NCI-H774 (cell line): ENCODE measurements around the gene DQX1.
A peak's percentile ranks its signal among the peaks of the same experiment; 100 is the strongest.

Source experiments
- DNase-seq: peaks from one replicate; lab custom pipeline; 2025; lab: John Stamatoyannopoulos, UW

Gene DQX1

DNA sequence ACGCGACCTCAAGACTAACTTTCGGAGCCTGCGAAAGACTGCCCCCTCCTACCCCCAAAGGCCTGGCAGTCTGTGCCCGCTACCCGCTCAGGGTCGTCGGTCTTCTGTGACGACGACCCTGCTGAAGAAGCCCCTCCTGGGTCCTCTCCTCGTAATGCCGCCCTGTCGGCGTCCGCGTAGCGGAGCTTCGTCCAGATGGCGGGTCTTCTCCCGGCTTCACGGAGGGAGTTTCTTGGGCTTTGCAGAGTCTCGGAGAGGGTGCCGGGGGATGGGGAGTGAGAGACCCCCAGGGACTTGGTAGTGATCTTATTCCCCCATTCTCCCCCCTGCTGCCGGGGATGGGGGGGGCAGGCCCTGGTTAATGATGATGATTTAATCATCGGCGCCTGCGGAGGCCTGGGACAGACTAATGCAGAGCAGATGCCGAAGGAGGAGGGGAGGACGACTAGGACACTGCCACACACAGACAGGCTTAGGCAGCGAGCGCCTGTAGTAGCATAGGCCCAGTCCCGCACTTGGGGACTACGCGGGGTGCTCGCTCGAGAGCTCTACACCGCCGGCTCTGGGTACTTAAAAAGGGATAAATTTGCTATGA, 18.0 kb downstream of the DQX1 start:
- peak; percentile 28 for DNase-seq

DNA sequence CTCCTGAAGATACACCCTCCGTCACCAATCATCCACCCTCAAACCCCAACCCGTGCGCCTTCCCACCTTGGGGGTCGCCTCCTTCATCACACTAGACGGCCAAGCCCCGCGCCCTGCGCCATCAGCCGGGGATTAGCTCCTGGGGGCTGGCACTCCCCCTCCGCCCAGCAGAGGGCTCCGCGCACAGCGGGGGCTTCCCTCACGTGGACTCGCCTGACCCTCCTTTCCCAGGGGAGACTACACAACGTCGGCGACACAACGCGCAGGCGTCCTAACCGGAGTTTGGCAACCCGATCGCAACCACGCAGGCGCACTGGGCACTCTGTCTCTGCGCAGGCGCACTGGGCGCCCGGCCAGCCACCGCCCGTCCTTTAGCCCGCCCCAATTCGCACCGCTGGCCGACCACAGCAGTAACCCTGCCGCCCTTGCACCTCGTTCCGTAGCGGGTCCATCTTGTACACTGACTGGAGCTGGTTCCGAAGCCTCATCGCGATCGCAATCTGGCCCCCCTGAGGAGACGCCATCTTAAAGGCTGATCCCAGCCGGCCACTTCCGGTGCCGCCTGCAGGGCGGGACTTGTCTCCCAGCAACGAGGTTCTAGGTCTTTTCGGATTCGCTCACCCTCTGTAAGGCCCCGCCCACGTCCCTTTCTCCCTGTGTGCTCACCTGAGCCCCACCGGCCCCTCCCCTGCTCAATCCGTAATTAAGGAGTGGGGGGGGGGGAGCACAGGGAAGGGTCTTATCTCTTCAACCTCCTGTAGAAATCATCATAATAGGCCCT, 18.7 kb downstream of the DQX1 start, which contains the start of gene PCGF1:
PCGF1 (minus strand) TSS at position 551 of the 781 bp plus-strand sequence; CDS start at position 524, 27 bp downstream.
- peak; percentile 94 for DNase-seq

DNA sequence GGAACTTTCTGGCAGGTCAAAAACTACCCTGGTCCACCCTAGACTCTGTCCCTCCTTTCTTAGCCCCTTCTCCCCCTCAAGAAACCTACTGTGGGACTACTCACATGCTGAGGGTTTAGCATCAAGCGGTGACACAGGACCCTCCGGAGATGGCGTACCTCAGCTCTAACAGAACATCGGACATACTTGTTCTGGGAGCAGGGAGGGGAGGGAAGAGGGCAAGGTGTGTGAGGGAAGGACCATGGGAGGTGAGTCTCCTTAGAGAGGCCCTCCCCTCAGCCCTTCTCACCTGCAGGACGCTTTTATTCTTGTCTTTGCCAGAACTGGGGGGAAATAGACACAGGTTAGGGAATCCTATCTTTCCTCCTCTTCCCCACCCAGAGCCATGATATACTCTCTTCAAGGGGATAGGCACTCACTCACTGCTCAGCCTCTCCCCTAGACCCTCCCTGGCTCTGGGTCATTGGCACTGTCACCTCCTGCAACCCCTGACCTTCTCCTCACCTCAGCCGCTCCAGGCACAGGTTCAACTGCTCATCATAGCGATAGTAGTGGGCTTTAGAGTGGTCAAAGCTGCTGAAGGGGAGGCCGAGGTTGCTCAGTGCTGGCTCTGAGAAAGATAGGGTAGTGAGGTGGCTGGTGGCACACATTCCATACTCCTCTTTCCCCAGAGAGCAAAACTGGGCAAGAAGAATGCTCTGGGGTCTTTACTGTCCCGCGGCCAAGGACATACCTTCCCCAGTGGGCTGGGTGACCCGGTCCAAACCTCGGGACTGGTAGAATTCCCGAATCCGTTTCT, 20.4 kb downstream of the DQX1 start:
- DNase-seq, result no peak

DNA sequence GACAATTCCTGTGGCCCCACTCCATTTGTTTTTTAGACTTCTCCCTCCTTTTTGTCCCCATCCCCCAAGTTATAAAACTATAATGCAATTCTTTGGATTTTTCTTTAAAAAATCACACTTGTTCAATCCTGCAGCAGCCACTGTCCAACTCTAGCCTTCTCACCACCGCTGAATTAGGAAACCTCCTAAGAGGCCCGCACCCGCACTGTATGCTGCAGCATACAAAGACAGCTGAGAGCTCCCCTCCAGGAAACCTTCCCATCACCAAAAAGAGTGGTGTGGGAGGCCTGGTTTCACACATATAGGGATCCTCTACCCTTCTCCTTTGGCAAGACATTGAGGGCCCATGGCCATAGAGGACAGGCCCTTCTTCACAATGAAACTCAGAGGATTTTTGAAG, 21.4 kb downstream of the DQX1 start:
- no peak for DNase-seq

DNA sequence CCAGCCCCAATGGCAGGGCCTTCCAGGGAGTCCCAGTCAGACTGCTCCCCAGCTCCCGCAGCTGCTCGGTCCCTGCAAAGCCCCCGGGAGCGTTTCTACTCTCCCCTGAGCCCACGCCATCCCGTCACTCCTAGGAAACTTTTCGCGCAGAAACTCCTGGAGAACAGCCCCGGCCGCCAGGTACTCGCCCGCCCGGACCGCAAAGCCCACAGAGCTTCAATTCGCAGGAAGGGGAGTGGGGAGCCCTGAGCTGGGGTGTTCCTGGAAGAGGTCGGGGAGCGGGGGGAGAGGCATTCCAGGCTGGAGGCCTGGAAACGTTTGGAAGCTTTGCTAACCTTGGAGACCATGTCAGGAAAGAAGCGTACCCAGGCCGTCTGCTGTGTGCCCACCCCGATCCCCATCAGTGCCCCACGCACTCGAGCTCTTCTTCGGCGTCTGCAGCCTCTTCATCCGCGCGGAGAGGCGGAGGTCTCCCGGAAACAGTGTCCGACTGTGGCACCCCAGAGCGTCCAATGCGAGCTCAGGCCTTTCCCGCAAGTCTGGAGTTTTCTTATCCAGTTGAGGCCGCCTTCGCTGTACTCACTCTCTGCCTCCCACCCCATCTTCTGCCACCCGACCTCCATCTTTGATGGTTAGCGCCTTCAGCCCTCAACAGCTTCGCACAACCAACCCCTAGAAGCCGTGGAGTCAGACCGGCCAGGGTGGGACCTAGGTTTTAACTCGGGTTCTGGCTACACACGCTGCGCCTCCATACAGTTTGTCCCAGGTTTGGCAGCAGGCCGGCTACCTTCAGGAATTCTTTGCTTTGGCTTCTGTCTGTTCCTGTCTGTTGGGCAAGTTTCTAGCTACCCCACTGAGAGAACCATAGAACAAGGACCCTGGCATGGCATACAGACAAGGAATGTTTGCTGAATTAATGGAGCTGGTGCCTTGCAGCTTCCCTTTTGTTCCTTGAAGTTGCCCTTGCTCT, 22.2 kb downstream of the DQX1 start:
- no peak for DNase-seq

DNA sequence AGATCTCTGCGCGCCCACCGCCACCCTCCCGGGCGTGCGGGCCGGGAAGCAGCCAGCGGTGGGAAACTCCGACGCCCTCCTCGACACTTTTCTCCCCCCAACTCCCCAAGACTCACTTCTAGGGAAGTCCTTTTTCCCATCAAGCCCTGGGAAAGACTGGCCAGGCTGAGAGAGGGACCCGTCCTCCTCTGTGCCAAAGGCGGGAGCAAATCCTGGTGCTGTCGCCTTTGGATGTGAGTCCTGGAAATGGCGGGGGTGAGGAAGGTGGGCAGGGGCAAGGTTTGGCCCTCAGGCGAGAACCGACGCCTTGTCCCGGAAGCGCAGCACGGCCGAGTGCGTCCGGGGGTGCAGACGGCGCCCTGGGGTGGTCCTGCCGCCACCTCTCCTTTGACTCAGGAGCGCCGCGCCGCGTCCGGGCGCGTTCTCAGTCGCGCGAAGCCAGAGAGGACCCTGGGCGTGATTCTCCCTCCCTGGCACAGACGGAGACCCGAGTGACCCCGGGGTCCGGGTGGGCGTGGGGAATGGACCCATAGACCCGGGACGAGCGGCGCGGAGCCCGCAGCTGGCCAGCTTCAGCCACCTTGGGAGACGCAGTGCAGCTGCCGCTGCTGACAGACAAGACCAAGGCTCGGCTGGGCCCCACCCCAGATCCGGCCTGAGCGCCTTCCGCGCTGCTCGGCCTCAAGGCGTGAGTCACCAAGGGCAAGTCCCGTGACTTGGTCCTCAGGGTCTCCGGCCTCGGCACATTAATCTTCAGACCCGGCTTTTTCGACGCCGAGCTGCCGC, 23.1 kb downstream of the DQX1 start:
- DNase-seq, result no peak

DNA sequence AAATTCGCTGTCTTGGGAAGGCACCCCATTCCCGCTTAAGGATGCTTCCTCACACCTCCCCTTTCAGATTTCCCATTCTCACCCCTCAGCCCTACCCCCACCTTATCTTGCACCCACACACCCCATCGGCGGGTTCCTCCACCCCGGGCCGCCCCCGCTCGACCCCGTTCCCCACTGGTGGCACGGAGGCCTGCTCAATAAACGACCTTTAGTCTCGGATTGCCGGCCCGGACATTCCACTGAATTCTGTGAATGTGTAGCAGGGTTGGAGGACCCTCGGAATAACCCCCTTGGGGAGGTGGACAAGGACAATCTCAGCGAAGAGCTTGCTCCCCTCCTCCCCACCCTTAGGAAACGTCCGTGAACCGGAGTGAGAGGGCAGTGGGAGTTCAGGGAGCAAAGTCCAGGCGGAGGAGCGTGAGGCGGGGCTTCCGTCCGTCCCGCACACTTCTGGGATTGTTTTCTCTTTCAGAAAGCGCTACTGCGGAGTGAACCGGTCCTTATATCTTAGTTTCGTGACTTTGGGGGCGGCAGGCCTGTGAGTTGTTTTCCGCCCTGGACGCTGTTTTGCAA, 23.8 kb downstream of the DQX1 start:
- DNase-seq, result no peak

DNA sequence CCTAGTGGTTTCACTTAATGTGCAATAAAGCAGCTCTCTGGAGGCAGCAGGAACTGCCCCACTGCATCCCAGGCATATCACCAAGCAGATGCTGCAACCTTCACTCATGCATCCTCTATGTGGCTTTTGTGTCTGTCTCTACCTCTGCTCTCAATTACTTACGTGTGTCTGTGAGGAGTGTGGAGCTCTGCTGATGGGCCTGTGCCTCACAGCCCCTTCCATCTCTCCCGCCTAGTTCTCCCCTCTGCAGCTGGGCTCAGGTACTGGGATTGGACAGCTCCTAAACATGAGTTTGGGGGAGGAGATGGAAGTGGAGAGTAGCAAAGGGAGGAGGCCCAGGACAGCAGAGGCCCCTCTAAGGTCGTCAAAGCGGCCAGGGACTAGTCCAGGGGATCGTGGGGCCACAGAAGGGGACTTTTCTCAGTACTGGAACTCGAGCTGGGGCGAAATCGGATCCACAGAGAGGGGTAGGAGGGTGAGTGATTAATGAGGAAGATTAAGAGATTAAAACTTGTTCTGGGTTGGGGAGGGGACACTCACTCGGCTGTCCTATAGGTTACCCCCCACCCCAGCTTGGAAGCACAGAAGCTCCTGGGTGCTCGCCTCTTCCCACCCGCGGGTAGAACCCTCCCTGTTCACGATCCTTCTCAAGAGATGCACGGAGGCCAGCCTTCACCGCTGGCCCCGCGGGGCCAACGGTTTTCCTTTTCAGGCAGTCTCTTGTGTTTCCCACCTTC, 24.5 kb downstream of the DQX1 start:
- DNase-seq, result no peak

DNA sequence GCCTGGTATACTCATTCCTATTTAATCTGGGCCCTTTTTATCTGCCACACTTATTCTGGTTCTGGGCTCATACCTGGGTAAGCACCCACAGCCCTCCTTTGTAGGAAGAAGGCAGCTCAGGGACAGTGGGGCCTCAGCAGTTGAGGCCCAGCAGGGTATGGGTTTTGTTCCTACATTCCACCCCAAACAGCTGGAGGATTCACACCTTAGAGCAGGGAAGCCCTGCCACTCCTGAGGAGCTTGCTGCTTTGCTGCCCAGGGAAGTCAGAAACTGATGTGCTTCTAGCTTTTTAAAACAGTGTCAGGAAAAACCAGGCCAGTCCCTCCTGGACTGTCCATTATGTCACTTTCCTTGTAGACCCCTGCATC, 25.5 kb downstream of the DQX1 start:
- DNase-seq, result no peak

DNA sequence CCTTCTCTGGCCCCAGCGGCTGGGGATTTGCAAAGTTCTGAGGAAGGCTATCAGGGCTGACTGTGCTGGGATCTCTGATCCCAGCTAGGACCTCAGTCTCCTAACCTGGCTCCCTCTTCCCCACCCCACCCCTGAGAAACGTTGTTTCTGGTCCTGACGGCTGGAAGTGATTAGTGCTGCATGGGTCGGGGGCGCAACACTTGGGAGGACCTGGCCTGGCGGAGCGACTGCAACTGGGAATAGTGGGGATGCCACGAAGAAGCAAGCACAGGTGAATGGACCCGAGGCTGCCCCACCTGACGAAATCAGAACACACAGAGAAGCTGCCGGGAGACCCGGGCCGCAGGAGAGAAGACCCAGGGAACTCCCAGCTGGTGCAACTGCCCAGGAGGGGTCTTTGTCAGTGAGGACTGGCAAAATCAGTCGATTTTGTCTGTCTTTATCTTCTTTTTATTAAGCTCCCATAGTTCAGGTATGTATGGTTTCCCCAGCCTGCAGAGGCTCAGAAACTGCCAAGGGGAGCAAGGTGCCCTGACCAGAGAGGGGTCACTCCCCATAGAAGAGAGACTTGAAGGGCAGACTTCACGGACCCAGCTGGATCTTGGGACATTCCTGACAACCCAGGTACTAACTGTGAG, 26.0 kb downstream of the DQX1 start:
- no peak for DNase-seq

DNA sequence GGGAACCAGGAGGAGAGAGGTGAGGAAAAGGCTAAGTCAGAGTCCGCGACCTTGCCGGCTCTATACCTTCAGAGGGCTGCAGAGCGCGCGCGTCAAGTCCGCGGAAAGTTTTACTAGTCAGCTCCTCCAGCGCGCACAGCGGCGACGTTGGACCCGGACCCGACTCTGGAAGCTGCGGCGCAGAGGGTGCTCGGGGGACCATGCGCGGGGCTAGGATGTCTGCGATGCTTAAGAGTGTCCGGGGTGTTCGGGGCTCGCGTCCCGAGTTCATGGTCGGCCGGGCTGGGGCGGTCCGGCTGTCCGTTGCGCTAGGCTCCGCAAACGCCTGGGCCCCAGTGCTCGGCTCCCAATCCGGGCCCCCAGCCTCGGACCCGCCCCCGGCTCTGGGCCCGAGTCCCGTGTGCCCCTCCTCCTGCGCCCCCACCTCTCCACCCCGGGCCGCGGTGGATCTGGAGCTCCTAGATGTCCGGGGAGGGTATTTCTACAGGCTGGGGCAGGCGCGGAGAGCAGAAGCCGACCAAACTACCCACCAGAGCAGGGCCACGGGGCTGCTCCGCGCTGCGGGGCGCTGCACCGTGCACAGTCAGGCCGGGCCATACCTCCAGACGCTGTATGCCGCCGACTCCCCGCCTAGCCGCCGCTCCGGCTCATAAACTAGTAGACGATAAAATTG, 26.6 kb downstream of the DQX1 start, which contains the start of gene LBX2:
LBX2 (minus strand) TSS at position 337 of the 673 bp plus-strand sequence; CDS start at position 271, 66 bp downstream.
- DNase-seq, result no peak

DNA sequence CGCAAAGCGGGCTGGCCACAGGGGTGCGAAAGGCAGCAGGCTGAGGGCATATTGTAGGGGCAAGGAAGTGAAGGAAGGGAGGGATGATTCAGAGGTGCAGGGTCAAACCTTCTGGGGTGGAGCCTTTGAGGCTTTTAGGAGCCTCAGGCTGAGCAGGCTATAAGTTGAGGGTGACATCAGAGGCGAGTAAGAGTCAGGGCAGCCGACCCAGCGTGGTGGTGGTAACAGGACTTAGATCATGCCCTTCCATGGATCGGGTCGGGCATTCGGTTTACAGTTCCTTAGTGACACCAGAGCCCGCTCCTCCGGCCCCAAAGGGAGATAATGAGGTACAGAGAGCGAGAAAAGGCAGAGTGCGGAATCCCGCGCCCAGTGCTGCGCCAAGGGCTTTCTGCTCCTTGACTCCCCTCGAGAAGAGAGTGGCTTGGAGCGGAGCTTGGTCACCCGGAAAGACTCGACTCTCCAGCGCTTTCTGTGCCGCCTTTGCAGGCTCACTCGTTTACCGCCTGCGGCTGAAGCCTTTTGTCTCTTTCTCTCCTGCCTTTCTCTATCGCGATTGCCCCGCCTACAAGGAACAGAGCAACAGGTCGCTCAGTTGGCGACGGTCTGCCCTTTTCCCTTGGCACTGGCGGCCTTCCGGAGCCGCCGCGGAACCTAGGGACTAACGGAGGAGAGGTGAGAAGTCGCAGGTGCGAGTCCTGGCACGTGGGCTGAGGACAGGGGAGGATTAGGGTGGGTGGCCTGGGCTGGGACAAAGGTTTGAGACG, 27.3 kb downstream of the DQX1 start:
- DNase-seq, result no peak

DNA sequence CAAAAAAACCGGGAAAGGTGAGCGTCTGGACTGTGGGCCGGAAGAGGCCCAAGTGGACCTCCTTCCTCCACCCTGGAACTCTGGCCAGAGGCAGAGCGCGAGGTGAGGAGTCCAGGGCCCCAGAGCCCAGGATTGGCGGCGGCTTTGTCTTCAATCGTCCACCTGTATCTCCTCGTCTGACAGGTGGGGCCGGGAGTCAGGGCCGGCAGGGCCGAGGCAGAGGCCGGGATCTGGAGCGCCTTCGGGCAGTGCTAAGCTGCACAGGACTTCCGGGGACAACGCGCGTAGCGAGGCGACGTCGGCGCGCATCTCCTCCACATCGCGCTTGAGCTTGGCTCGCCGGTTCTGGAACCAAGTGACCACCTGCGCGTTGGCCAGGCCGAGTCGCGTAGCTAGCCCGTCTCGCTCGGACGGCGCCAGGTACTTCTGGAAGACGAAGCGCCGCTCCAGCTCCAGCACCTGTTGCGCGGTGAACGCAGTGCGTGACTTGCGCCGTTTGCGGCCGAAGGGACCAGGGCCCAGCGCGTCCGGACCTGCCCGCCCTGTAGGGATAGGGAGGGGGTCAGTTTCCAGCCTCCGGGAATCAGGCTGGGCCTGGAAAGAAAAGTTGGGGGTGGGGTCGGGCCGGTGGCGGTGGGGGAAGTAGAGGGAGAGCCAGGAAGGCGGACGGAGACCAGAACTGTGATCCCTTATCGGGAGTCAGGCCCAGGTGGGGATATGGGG, 28.1 kb downstream of the DQX1 start:
- DNase-seq, result peak; percentile 18

DNA sequence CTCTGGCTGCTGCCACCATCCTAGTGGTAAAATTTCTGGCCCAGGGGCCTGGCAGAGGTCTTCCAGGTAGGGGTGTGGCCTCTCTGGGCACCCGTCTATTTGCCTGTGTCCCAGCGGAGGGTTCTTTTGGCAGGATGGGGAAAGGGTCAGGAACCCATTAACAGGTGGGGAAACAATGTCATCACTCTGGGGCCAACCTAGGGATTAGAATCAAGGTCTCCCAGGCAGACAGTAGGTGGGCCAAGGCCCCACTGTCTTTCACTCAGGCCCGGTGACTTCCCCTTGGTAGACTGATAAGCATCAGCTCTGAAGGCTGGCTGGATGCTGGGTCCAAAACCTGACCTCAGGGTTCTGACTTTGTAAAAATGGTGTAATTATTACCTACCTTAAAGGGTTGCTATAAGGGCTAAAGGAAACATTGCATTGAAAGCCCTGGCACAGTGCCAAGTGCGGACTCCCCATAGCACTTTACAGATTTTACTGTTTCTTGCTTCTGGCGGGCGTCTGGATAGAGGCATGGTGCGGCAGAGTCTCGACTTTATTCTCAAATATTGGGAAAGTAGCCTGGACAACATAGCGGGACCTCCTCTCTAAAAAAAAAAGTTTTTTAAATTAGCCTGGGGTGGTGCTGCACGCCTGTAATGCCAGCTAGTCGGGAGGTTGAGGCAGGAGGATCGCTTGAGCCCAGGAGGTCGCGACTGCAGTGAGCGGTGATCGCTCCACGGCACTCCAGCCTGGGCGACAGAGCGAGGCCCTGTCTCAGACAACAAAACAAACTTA, 28.8 kb downstream of the DQX1 start:
- no peak for DNase-seq

DNA sequence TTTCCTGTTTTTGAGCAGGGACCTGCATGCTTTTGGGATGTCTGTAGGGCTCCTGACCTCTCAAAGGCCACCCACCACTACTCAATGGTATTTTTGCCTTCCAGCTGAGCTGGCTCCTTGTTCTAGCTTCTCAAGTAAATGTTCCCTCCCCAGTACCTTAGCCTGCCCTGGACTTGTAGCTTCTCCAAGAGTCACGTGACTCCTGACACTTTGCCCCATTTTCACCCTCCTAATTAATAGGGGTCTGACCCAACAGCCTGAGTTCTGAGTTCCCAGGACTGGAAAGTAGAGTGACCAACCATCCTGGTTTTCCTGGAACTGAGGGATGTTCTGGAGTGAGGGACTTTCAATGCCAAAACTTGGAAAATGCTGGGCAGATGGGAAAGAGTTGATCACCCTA, 30.6 kb downstream of the DQX1 start:
- no peak for DNase-seq

DNA sequence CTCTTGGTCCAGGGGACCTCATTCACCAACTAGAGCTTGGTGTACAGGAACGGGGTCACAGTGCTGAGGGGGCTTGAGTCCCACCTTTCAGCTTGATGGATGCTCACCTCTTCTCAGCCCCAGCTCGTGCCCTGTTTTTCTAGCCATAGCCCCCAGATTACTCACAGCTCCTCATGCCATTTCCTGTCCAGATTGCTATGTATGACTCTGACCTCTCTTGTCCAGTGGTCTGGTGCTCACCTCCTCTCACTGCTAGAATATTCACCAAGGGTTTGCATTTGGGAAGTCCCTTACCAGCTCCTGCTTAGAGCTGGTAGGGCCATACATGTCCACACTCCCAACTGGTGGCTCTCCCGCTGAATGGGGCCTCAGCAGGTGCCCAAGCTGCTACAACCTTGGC, 32.5 kb downstream of the DQX1 start:
- no peak for DNase-seq
